Ascending aorta (tissue), 2 donors: Measurements from ENCODE around the gene OVOL1. TPM values are rescaled to one million over a fixed set of nuclear protein-coding genes. Genes with fewer than 3 reads are reported as not detected.

Source experiments
- DNase-seq, 2 donors: peaks; one replicate each; pipeline ENCODE4 v3.0.0-alpha.2; 2019; ENCODE audit warnings: low spot score in 2 of 2
- H3K27ac ChIP-seq, 2 donors: fragments of 200-600 bp; sonication (generic); one replicate each; pipeline ENCODE4 v1.5.1; 2016 to 2017; ENCODE audit warnings: mild to moderate bottlenecking in 1 of 2
- H3K27me3 ChIP-seq: fragments of 200-600 bp; sonication (generic); one replicate; pipeline ENCODE4 v1.5.1; 2017
- H3K36me3 ChIP-seq, 2 donors: fragments of 200-600 bp; sonication (generic); one replicate each; pipeline ENCODE4 v1.5.1; 2016
- H3K4me1 ChIP-seq, 2 donors: fragments of 200-600 bp; sonication (generic); one replicate each; pipeline ENCODE4 v1.5.1; 2016 to 2017; ENCODE audit warnings: mild to moderate bottlenecking in 1 of 2
- H3K4me3 ChIP-seq, 2 donors: fragments of 200-600 bp; sonication (generic); one replicate each; pipeline ENCODE4 v1.5.1; 2016 to 2017; ENCODE audit warnings: mild to moderate bottlenecking in 1 of 2
- H3K9me3 ChIP-seq, 2 donors: fragments of 200-600 bp; sonication (generic); one replicate each; pipeline ENCODE4 v1.5.1; 2016
- CTCF ChIP-seq, 3 experiments: fragments of 200-600 bp in 2 of 3; fragments of 450-650 bp in 1 of 3; sonication (generic) in 2 of 3; IDR thresholded peaks; one replicate each; pipeline ENCODE4 v1.5.1; 2016 to 2019; ENCODE audit warnings: antibody characterized with exemption in 3 of 3, mild to moderate bottlenecking in 1 of 3, moderate library complexity in 1 of 3
- intact Hi-C: fragments of 100-400 bp; cut with DNase I; formaldehyde crosslinking; loops from one replicate; pipeline ENCODE4 v1.15.1; 2023
- total RNA-seq: library from RNA; depleted of rRNA; stranded (reverse); fragments of >200 nt; gene quantifications from one replicate; pipeline ENCODE4 v1.1.0, GENCODE V29; 2016

Gene OVOL1
- total RNA-seq, 1 donor from 2014 or later, result not detected

GRCh38 chr11:65790902-65791650, 4.2 kb downstream of the OVOL1 start:
- Histone ChIP-seq H3K27me3 (peaks cover 20% of the 10 kb centered on the region), H3K27ac (no peak overlapping the region), H3K9me3 (no peaks in the 10 kb centered on the region), H3K36me3 (no peaks in the 10 kb centered on the region), H3K4me1 (peaks cover 4 to 13% of the 10 kb centered on the region in 2 donors), H3K4me3 (no peak overlapping the region)
- TF ChIP-seq CTCF (IDR thresholded peaks at IDR 0.05), result no peak
- intact Hi-C loops, result no loop called here
- no peak for DNase-seq

GRCh38 chr11:65791719-65792213, 4.9 kb downstream of the OVOL1 start:
- TF ChIP-seq CTCF (IDR thresholded peaks at IDR 0.05), result no peak
- no peaks in the 10 kb centered on the region for H3K36me3 ChIP-seq
- H3K4me3 ChIP-seq, result no peak overlapping the region
- no peaks in the 10 kb centered on the region for H3K9me3 ChIP-seq
- H3K27ac ChIP-seq, result no peak overlapping the region
- H3K4me1 ChIP-seq, result peaks cover 0 to 7% of the 10 kb centered on the region in 2 donors
- no peak for DNase-seq
- intact Hi-C loops, result no loop called here
- H3K27me3 ChIP-seq, result peaks cover 14% of the 10 kb centered on the region

- H3K27me3 ChIP-seq, result peaks cover 9% of the 10 kb centered on the region
- intact Hi-C loops, result no loop called here
- TF ChIP-seq CTCF (IDR thresholded peaks at IDR 0.05), result no peak
- H3K27ac ChIP-seq, result no peak overlapping the region
- H3K4me3 ChIP-seq, result no peak overlapping the region
- H3K36me3 ChIP-seq, result no peaks in the 10 kb centered on the region
- no peak for DNase-seq
- H3K9me3 ChIP-seq, result no peaks in the 10 kb centered on the region
- peaks cover 0 to 7% of the 10 kb centered on the region in 2 donors for H3K4me1 ChIP-seq
These were observed 5.6 kb downstream of the OVOL1 start for GRCh38 chr11:65792456-65792855.

GRCh38 chr11:65793144-65793581, 6.3 kb downstream of the OVOL1 start:
- no peak overlapping the region for H3K27ac ChIP-seq
- no peak overlapping the region for H3K4me3 ChIP-seq
- H3K4me1 ChIP-seq, result peaks cover 0 to 1% of the 10 kb centered on the region in 2 donors
- H3K27me3 ChIP-seq, result peaks cover 2% of the 10 kb centered on the region
- H3K36me3 ChIP-seq, result no peaks in the 10 kb centered on the region
- no peak for TF ChIP-seq CTCF (IDR thresholded peaks at IDR 0.05)
- no peak for DNase-seq
- intact Hi-C loops, result no loop called here
- H3K9me3 ChIP-seq, result no peaks in the 10 kb centered on the region

GRCh38 chr11:65793625-65794400, 7.0 kb downstream of the OVOL1 start:
- no peaks in the 10 kb centered on the region for H3K27me3 ChIP-seq
- no peak for TF ChIP-seq CTCF (IDR thresholded peaks at IDR 0.05)
- H3K9me3 ChIP-seq, result no peaks in the 10 kb centered on the region

More at GRCh38 chr11:65793625-65794400, 7.0 kb downstream of the OVOL1 start:
- H3K4me3 ChIP-seq, result no peak overlapping the region
- no peaks in the 10 kb centered on the region for H3K36me3 ChIP-seq
- H3K4me1 ChIP-seq, result no peaks in the 10 kb centered on the region
- no peak for DNase-seq
- intact Hi-C loops, result no loop called here
- no peak overlapping the region for H3K27ac ChIP-seq
